Measurements from ENCODE around the gene GIPR.
"Not testable (repeated sequence)": the region's sequence is repeated elsewhere in the genome, so short reads cannot be mapped to it uniquely, and the experiment has no call there.

GIPR gene

GRCh38 chr19:45670670-45671453, 2.8 kb downstream of the GIPR start:
- Histone ChIP-seq H3K36me3 (ENCODE audit: control insufficient read depth in 2 of 2, insufficient read depth in 2 of 2, low read length in 2 of 2) (no peaks in the 10 kb centered on the region), H3K4me1 (ENCODE audit: control insufficient read depth, insufficient read depth, low read length) (peaks cover 14% of the 10 kb centered on the region), H3K27me3 (ENCODE audit: control insufficient read depth in 1 of 2, insufficient read depth in 2 of 2, low read length in 2 of 2) (peaks cover 47 to 54% of the 10 kb centered on the region in 2 donors), H3K27ac (ENCODE audit: low read length) (no peak overlapping the region), H3K9me3 (ENCODE audit: control insufficient read depth in 2 of 2, low read length in 2 of 2) (no peaks in the 10 kb centered on the region), H3K9ac (ENCODE audit: low read length in 2 of 2) (no peak overlapping the region), H3K4me3 (ENCODE audit: low read length in 2 of 2) (peak overlapping the region in 1 of 2 donors; percentile 8)

- H3K4me3 ChIP-seq (ENCODE audit: low read length in 2 of 2), result no peak overlapping the region
- H3K27me3 ChIP-seq (ENCODE audit: control insufficient read depth in 1 of 2, insufficient read depth in 2 of 2, low read length in 2 of 2), result peaks cover 46 to 51% of the 10 kb centered on the region in 2 donors
Measured at GRCh38 chr19:45674946-45675345, 6.9 kb downstream of the GIPR start.

DNA sequence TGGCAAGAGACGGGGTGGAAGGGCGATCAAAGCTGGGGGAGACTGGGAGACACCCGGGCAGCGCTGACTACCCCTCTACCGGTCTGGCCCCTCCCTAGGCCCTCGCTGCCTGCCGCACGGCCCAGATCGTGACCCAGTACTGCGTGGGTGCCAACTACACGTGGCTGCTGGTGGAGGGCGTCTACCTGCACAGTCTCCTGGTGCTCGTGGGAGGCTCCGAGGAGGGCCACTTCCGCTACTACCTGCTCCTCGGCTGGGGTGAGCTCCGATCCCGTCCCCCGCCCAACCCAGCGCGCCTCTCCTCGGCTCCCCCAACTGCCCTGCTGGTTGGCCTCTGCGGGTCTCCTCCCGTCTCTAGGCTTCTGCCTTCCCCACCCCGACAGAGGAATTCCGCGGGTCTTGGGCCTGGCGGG, 8.8 kb downstream of the GIPR start:
- H3K36me3 ChIP-seq (ENCODE audit: control insufficient read depth in 2 of 2, insufficient read depth in 2 of 2, low read length in 2 of 2), result no peaks in the 10 kb centered on the region
- H3K9me3 ChIP-seq (ENCODE audit: control insufficient read depth in 2 of 2, low read length in 2 of 2), result no peaks in the 10 kb centered on the region
- H3K27ac ChIP-seq (ENCODE audit: low read length), result no peak overlapping the region
- H3K4me3 ChIP-seq (ENCODE audit: low read length in 2 of 2), result no peak overlapping the region
- H3K9ac ChIP-seq (ENCODE audit: low read length in 2 of 2), result no peak overlapping the region
- peaks cover 22% of the 10 kb centered on the region for H3K4me1 ChIP-seq (ENCODE audit: control insufficient read depth, insufficient read depth, low read length)
- H3K27me3 ChIP-seq (ENCODE audit: control insufficient read depth in 1 of 2, insufficient read depth in 2 of 2, low read length in 2 of 2), result peaks cover 33 to 35% of the 10 kb centered on the region in 2 donors

More at GRCh38 chr19:45674946-45675345, 6.9 kb downstream of the GIPR start:
- no peak overlapping the region for H3K27ac ChIP-seq (ENCODE audit: low read length)
- H3K9ac ChIP-seq (ENCODE audit: low read length in 2 of 2), result no peak overlapping the region
- no peaks in the 10 kb centered on the region for H3K9me3 ChIP-seq (ENCODE audit: control insufficient read depth in 2 of 2, low read length in 2 of 2)
- no peaks in the 10 kb centered on the region for H3K36me3 ChIP-seq (ENCODE audit: control insufficient read depth in 2 of 2, insufficient read depth in 2 of 2, low read length in 2 of 2)
- peaks cover 13% of the 10 kb centered on the region for H3K4me1 ChIP-seq (ENCODE audit: control insufficient read depth, insufficient read depth, low read length)

- Histone ChIP-seq H3K27ac (ENCODE audit: low read length) (no peak overlapping the region), H3K36me3 (ENCODE audit: control insufficient read depth in 2 of 2, insufficient read depth in 2 of 2, low read length in 2 of 2) (no peaks in the 10 kb centered on the region), H3K9me3 (ENCODE audit: control insufficient read depth in 2 of 2, low read length in 2 of 2) (no peaks in the 10 kb centered on the region), H3K4me1 (ENCODE audit: control insufficient read depth, insufficient read depth, low read length) (peaks cover 25% of the 10 kb centered on the region), H3K9ac (ENCODE audit: low read length in 2 of 2) (no peak overlapping the region), H3K4me3 (ENCODE audit: low read length in 2 of 2) (peak overlapping the region in 1 of 2 donors; percentile 8), H3K27me3 (ENCODE audit: control insufficient read depth in 1 of 2, insufficient read depth in 2 of 2, low read length in 2 of 2) (peaks cover 31 to 35% of the 10 kb centered on the region in 2 donors)
Measured at GRCh38 chr19:45677351-45678230, 9.6 kb downstream of the GIPR start.

GRCh38 chr19:45681391-45682015, 13.5 kb downstream of the GIPR start:
- H3K27me3 ChIP-seq (ENCODE audit: control insufficient read depth in 1 of 2, insufficient read depth in 2 of 2, low read length in 2 of 2), result peaks cover 24 to 25% of the 10 kb centered on the region in 2 donors
- peaks cover 10 to 13% of the 10 kb centered on the region in 2 donors for H3K36me3 ChIP-seq (ENCODE audit: control insufficient read depth in 2 of 2, insufficient read depth in 2 of 2, low read length in 2 of 2)
- no peaks in the 10 kb centered on the region for H3K9me3 ChIP-seq (ENCODE audit: control insufficient read depth in 2 of 2, low read length in 2 of 2)
- peak overlapping the region in 1 of 2 donors; percentile 3 for H3K9ac ChIP-seq (ENCODE audit: low read length in 2 of 2)
- peaks cover 25% of the 10 kb centered on the region for H3K4me1 ChIP-seq (ENCODE audit: control insufficient read depth, insufficient read depth, low read length)
- H3K4me3 ChIP-seq (ENCODE audit: low read length in 2 of 2), result peak overlapping the region; percentile 46 to 71
- H3K27ac ChIP-seq (ENCODE audit: low read length), result peak overlapping the region; percentile 55

GRCh38 chr19:45682117-45682516, 14.1 kb downstream of the GIPR start:
- Histone ChIP-seq H3K4me1 (ENCODE audit: control insufficient read depth, insufficient read depth, low read length) (peaks cover 20% of the 10 kb centered on the region), H3K36me3 (ENCODE audit: control insufficient read depth in 2 of 2, insufficient read depth in 2 of 2, low read length in 2 of 2) (peaks cover 13 to 16% of the 10 kb centered on the region in 2 donors), H3K4me3 (ENCODE audit: low read length in 2 of 2) (peak overlapping the region in 1 of 2 donors; percentile 71), H3K27me3 (ENCODE audit: control insufficient read depth in 1 of 2, insufficient read depth in 2 of 2, low read length in 2 of 2) (peaks cover 18 to 19% of the 10 kb centered on the region in 2 donors), H3K9ac (ENCODE audit: low read length in 2 of 2) (peak overlapping the region in 1 of 2 donors; percentile 3), H3K9me3 (ENCODE audit: control insufficient read depth in 2 of 2, low read length in 2 of 2) (no peaks in the 10 kb centered on the region), H3K27ac (ENCODE audit: low read length) (peak overlapping the region; percentile 55)

GRCh38 chr19:45682908-45683307, 14.9 kb downstream of the GIPR start:
- peaks cover 11 to 13% of the 10 kb centered on the region in 2 donors for H3K27me3 ChIP-seq (ENCODE audit: control insufficient read depth in 1 of 2, insufficient read depth in 2 of 2, low read length in 2 of 2)
- no peak overlapping the region for H3K4me3 ChIP-seq (ENCODE audit: low read length in 2 of 2)
- H3K9me3 ChIP-seq (ENCODE audit: control insufficient read depth in 2 of 2, low read length in 2 of 2), result no peaks in the 10 kb centered on the region
- H3K36me3 ChIP-seq (ENCODE audit: control insufficient read depth in 2 of 2, insufficient read depth in 2 of 2, low read length in 2 of 2), result peaks cover 20 to 24% of the 10 kb centered on the region in 2 donors
- H3K4me1 ChIP-seq (ENCODE audit: control insufficient read depth, insufficient read depth, low read length), result peaks cover 13% of the 10 kb centered on the region
- no peak overlapping the region for H3K27ac ChIP-seq (ENCODE audit: low read length)
- no peak overlapping the region for H3K9ac ChIP-seq (ENCODE audit: low read length in 2 of 2)

- not testable (repeated sequence) for H3K27ac ChIP-seq (ENCODE audit: low read length); H3K9me3 ChIP-seq (ENCODE audit: control insufficient read depth in 2 of 2, low read length in 2 of 2); H3K9ac ChIP-seq (ENCODE audit: low read length in 2 of 2); H3K27me3 ChIP-seq (ENCODE audit: control insufficient read depth in 1 of 2, insufficient read depth in 2 of 2, low read length in 2 of 2); H3K4me3 ChIP-seq (ENCODE audit: low read length in 2 of 2)
- Histone ChIP-seq H3K36me3 (ENCODE audit: control insufficient read depth in 2 of 2, insufficient read depth in 2 of 2, low read length in 2 of 2) (peaks cover 29% of the 10 kb centered on the region in 2 donors), H3K4me1 (ENCODE audit: control insufficient read depth, insufficient read depth, low read length) (peaks cover 12% of the 10 kb centered on the region)
Measured at GRCh38 chr19:45685045-45685444, 17.0 kb downstream of the GIPR start.

DNA sequence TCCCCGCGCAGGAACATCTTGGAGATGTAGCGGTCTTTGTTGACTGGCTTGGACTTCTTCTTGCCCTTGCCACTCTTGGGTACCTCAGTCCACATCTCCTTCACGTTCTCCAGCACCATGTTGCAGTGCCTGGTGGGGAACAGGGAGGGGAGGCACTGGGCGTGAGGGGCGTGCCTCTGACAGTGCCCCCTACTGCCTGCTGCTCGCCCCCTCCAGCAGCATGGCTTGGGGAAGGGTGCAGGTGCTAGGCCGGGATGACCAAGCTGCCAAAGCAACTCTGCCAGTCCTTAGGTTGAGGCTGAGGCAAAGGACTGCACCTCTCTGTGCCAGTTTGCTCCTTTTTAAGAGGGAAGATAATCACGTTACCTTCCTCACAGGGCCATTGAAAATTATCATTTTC, 19.6 kb downstream of the GIPR start:
- no peak overlapping the region for H3K4me3 ChIP-seq (ENCODE audit: low read length in 2 of 2)
- H3K36me3 ChIP-seq (ENCODE audit: control insufficient read depth in 2 of 2, insufficient read depth in 2 of 2, low read length in 2 of 2), result peaks cover 29% of the 10 kb centered on the region in 2 donors
- H3K27ac ChIP-seq (ENCODE audit: low read length), result no peak overlapping the region
- H3K9me3 ChIP-seq (ENCODE audit: control insufficient read depth in 2 of 2, low read length in 2 of 2), result no peaks in the 10 kb centered on the region
- no peak overlapping the region for H3K9ac ChIP-seq (ENCODE audit: low read length in 2 of 2)
- H3K27me3 ChIP-seq (ENCODE audit: control insufficient read depth in 1 of 2, insufficient read depth in 2 of 2, low read length in 2 of 2), result no peaks in the 10 kb centered on the region
- peaks cover 7% of the 10 kb centered on the region for H3K4me1 ChIP-seq (ENCODE audit: control insufficient read depth, insufficient read depth, low read length)

- Histone ChIP-seq H3K4me3 (ENCODE audit: low read length in 2 of 2) (peak within 1 kb of the TSS; percentile 91 to 92), H3K4me1 (ENCODE audit: control insufficient read depth, insufficient read depth, low read length) (peaks cover 17% of the 10 kb centered on the region), H3K9me3 (ENCODE audit: control insufficient read depth in 2 of 2, low read length in 2 of 2) (no peaks in the 10 kb centered on the region), H3K9ac (ENCODE audit: low read length in 2 of 2) (peak within 1 kb of the TSS; percentile 90), H3K27me3 (ENCODE audit: control insufficient read depth in 1 of 2, insufficient read depth in 2 of 2, low read length in 2 of 2) (no peaks in the 10 kb centered on the region), H3K27ac (ENCODE audit: low read length) (peak within 1 kb of the TSS; percentile 88), H3K36me3 (ENCODE audit: control insufficient read depth in 2 of 2, insufficient read depth in 2 of 2, low read length in 2 of 2) (peaks cover 19% of the 10 kb centered on the region in 2 donors)
Measured at GRCh38 chr19:45691516-45692186, 23.6 kb downstream of the GIPR start, which contains the start of gene SNRPD2. Gene SNRPD2, minus strand, starts transcription at chr19:45691953. Its CDS starts 65 bp downstream, at chr19:45691888.
